Activated CD8-positive, alpha-beta memory T cell treated with anti-CD3 and anti-CD28 coated beads, Interleukin-2, amount 50 U/mL, for 1 hour (primary cell): ENCODE results near the gene SEC14L5.
"Not testable (repeated sequence)": the region's sequence is repeated elsewhere in the genome, so short reads cannot be mapped to it uniquely, and the experiment has no call there.

Experiments
- DNase-seq: peaks from one replicate; pipeline ENCODE4 v3.0.0-alpha.2; 2020; ENCODE audit errors: extremely low read depth

Gene SEC14L5

GRCh38 chr16:4949986-4950385, 8.1 kb upstream of the SEC14L5 start:
- no peak for DNase-seq

GRCh38 chr16:4951583-4951982, 6.5 kb upstream of the SEC14L5 start:
- DNase-seq, result not testable (repeated sequence)

- DNase-seq, result no peak
Measured at GRCh38 chr16:4954714-4955113, 3.4 kb upstream of the SEC14L5 start.

GRCh38 chr16:4957420-4957719, 760 bp upstream of the SEC14L5 start:
- DNase-seq, result no peak

GRCh38 chr16:4958510-4959438, 644 bp downstream of the SEC14L5 start:
- no peak for DNase-seq

GRCh38 chr16:4960579-4960978, 2.4 kb downstream of the SEC14L5 start:
- no peak for DNase-seq

GRCh38 chr16:4962716-4963115, 4.6 kb downstream of the SEC14L5 start:
- no peak for DNase-seq

GRCh38 chr16:4963527-4963926, 5.4 kb downstream of the SEC14L5 start:
- not testable (repeated sequence) for DNase-seq

- no peak for DNase-seq
Measured at GRCh38 chr16:4966736-4967453, 8.8 kb downstream of the SEC14L5 start.

GRCh38 chr16:4968278-4968677, 10.1 kb downstream of the SEC14L5 start:
- DNase-seq, result not testable (repeated sequence)

- no peak for DNase-seq
Measured at GRCh38 chr16:4968879-4969483, 10.9 kb downstream of the SEC14L5 start.

- no peak for DNase-seq
Measured at GRCh38 chr16:4970010-4970409, 11.9 kb downstream of the SEC14L5 start.

- DNase-seq, result no peak
Measured at GRCh38 chr16:4972938-4973587, 14.9 kb downstream of the SEC14L5 start.

- DNase-seq, result no peak
Measured at GRCh38 chr16:4976079-4976478, 17.9 kb downstream of the SEC14L5 start.

- no peak for DNase-seq
Measured at GRCh38 chr16:4976611-4977145, 18.5 kb downstream of the SEC14L5 start.

GRCh38 chr16:4979164-4979563, 21.0 kb downstream of the SEC14L5 start:
- DNase-seq, result no peak

- DNase-seq, result no peak
Measured at GRCh38 chr16:4979736-4980660, 21.9 kb downstream of the SEC14L5 start.

- no peak for DNase-seq
Measured at GRCh38 chr16:4980691-4981090, 22.6 kb downstream of the SEC14L5 start.

GRCh38 chr16:4981473-4981872, 23.3 kb downstream of the SEC14L5 start:
- DNase-seq, result no peak

GRCh38 chr16:4982056-4982867, 24.1 kb downstream of the SEC14L5 start:
- no peak for DNase-seq
